Upper lobe of left lung (tissue), 6 donors: ENCODE results near the gene LUZP1. TPM values are rescaled to one million over a fixed set of nuclear protein-coding genes. Genes with fewer than 3 reads are reported as not detected.

Source experiments
- ATAC-seq, 2 donors: fragments of 200-7000 bp; cut with Tn5 transposase; one replicate each; pipeline ENCODE4 v1.9.1; 2022; ENCODE audit warnings: mild to moderate bottlenecking in 2 of 2, moderate library complexity in 2 of 2; ENCODE audit not compliant: low FRiP score in 2 of 2
- DNase-seq, 2 donors: peaks; one replicate each; pipeline ENCODE4 v3.0.0-alpha.2; 2019 to 2020
- H3K27ac ChIP-seq, 4 donors: fragments of 200-600 bp; sonication (generic); one replicate each; pipeline ENCODE4 v1.5.1; 2016 to 2019
- H3K27me3 ChIP-seq, 4 donors: fragments of 200-600 bp; sonication (generic); one replicate each; pipeline ENCODE4 v1.5.1; 2017 to 2019
- H3K36me3 ChIP-seq, 4 donors: fragments of 200-600 bp; sonication (generic); one replicate each; pipeline ENCODE4 v1.5.1; 2016 to 2019
- H3K4me1 ChIP-seq, 4 donors: fragments of 200-600 bp; sonication (generic); one replicate each; pipeline ENCODE4 v1.5.1; 2018 to 2019
- H3K4me3 ChIP-seq, 4 donors: fragments of 200-600 bp; sonication (generic); one replicate each; pipeline ENCODE4 v1.5.1; 2017 to 2019; ENCODE audit warnings: mild to moderate bottlenecking in 2 of 4, moderate library complexity in 1 of 4
- H3K9me3 ChIP-seq, 4 donors: fragments of 200-600 bp; sonication (generic); one replicate each; pipeline ENCODE4 v1.5.1; 2018 to 2019
- CTCF ChIP-seq, 6 experiments: fragments of 450-650 bp in 4 of 6; fragments of 200-600 bp in 2 of 6; sonication (generic) in 2 of 6; IDR thresholded peaks; one replicate each; pipeline ENCODE4 v1.5.1; 2016 to 2019; ENCODE audit warnings: antibody characterized with exemption in 6 of 6
- EP300 ChIP-seq, 4 donors: sonication (generic); formaldehyde crosslinking; IDR thresholded peaks; one replicate each; pipeline ENCODE4 v1.5.1; 2017; ENCODE audit warnings: antibody characterized with exemption in 4 of 4, control low read depth in 2 of 4
- POLR2A ChIP-seq, 4 donors: fragments of 450-650 bp; IDR thresholded peaks; one replicate each; pipeline ENCODE4 v1.5.1; 2016 to 2017; ENCODE audit warnings: antibody characterized with exemption in 4 of 4, mild to moderate bottlenecking in 2 of 4
- POLR2AphosphoS5 ChIP-seq, 2 donors: sonication (generic); formaldehyde crosslinking; IDR thresholded peaks; one replicate each; pipeline ENCODE4 v1.5.1; 2017; ENCODE audit warnings: antibody characterized with exemption in 2 of 2
- WGBS, 2 donors: methylation state at CpG; one replicate each; pipeline ENCODE4 v1.1.5; 2017 to 2018; 5-methylcytosine and 5-hydroxymethylcytosine counted together
- total RNA-seq, 6 donors: library from RNA; depleted of rRNA in 4 of 6; stranded (reverse); fragments of >200 nt in 4 of 6; gene quantifications; one replicate each; pipeline versions ENCODE4 v1.1.0 to v1.2.1, GENCODE V29; 2016 to 2021
- donor health status: DM: no; HTN: no; CAD: no; lungs with moderate emphysema.
- donor health status: DM: no; HTN: yes; CAD: no; lungs with severe emphysema.

LUZP1 gene
- total RNA-seq, 6 donors from 2014 or later, result 12.6 to 33.0 (median 21.2) TPM

GRCh38 chr1:23149114-23149513 is 19.5 kb downstream of the LUZP1 start:
- Histone ChIP-seq H3K9me3 (no peaks in the 10 kb centered on the region), H3K4me3 (no peak overlapping the region), H3K4me1 (peaks cover 0 to 12% (median 11%) of the 10 kb centered on the region in 4 donors), H3K27ac (no peak overlapping the region), H3K27me3 (no peaks in the 10 kb centered on the region), H3K36me3 (no peaks in the 10 kb centered on the region)
- TF ChIP-seq POLR2A (IDR thresholded peaks at IDR 0.05), result no peak
- no peak for TF ChIP-seq EP300 (IDR thresholded peaks at IDR 0.05)
- ATAC-seq (peak in 1 of 2 donors; percentile 38), DNase-seq (no peak)
- 19 to 42% methylated on average over 1 of the region's 1 CpG for WGBS, 2 donors

- Histone ChIP-seq H3K27ac (no peak overlapping the region), H3K9me3 (no peaks in the 10 kb centered on the region), H3K4me3 (no peak overlapping the region), H3K36me3 (no peaks in the 10 kb centered on the region), H3K4me1 (peaks cover 0 to 12% (median 11%) of the 10 kb centered on the region in 4 donors), H3K27me3 (no peaks in the 10 kb centered on the region)
- DNase-seq (no peak), ATAC-seq (no peak)
- TF ChIP-seq CTCF (IDR thresholded peaks at IDR 0.05) (no peak), POLR2A (IDR thresholded peaks at IDR 0.05) (no peak), EP300 (IDR thresholded peaks at IDR 0.05) (no peak)
- WGBS, 2 donors, result 74 to 75% methylated on average over 4 of the region's 4 CpGs
Measured at GRCh38 chr1:23148084-23148483, 20.6 kb downstream of the LUZP1 start.

- no peaks in the 10 kb centered on the region for H3K27me3 ChIP-seq
- WGBS, 2 donors, result 99 to 100% methylated on average over 6 of the region's 6 CpGs
- H3K27ac ChIP-seq, result no peak overlapping the region
- ATAC-seq, result peak; percentile 14 to 47
- no peaks in the 10 kb centered on the region for H3K9me3 ChIP-seq
- H3K4me1 ChIP-seq, result peaks cover 0 to 2% (median 0%) of the 10 kb centered on the region in 4 donors
- no peak for TF ChIP-seq CTCF (IDR thresholded peaks at IDR 0.05)
- TF ChIP-seq POLR2AphosphoS5 (IDR thresholded peaks at IDR 0.05), result no peak
- no peak for TF ChIP-seq EP300 (IDR thresholded peaks at IDR 0.05)
- TF ChIP-seq POLR2A (IDR thresholded peaks at IDR 0.05), result no peak
- DNase-seq, result peak in 1 of 2 donors; percentile 38
- no peaks in the 10 kb centered on the region for H3K36me3 ChIP-seq
- H3K4me3 ChIP-seq, result no peak overlapping the region
Measured at GRCh38 chr1:23140940-23141596, 27.6 kb downstream of the LUZP1 start.

GRCh38 chr1:23135268-23135667 is 33.4 kb downstream of the LUZP1 start:
- Histone ChIP-seq H3K36me3 (no peaks in the 10 kb centered on the region), H3K4me3 (no peak overlapping the region), H3K9me3 (no peaks in the 10 kb centered on the region), H3K4me1 (peaks cover 0 to 2% (median 0%) of the 10 kb centered on the region in 4 donors), H3K27me3 (no peaks in the 10 kb centered on the region), H3K27ac (no peak overlapping the region)
- no peak for TF ChIP-seq CTCF (IDR thresholded peaks at IDR 0.05)
- no peak for TF ChIP-seq POLR2AphosphoS5 (IDR thresholded peaks at IDR 0.05)
- no peak for ATAC-seq
- no peak for DNase-seq
- 94 to 100% methylated on average over 2 of the region's 2 CpGs for WGBS, 2 donors

- Histone ChIP-seq H3K27ac (no peak overlapping the region), H3K4me1 (peaks cover 0 to 2% (median 0%) of the 10 kb centered on the region in 4 donors), H3K36me3 (no peaks in the 10 kb centered on the region), H3K4me3 (no peak overlapping the region), H3K9me3 (no peaks in the 10 kb centered on the region), H3K27me3 (no peaks in the 10 kb centered on the region)
- ATAC-seq (no peak), DNase-seq (no peak)
- 95 to 99% methylated on average over 4 of the region's 4 CpGs for WGBS, 2 donors
- no peak for TF ChIP-seq POLR2AphosphoS5 (IDR thresholded peaks at IDR 0.05)
- TF ChIP-seq POLR2A (IDR thresholded peaks at IDR 0.05), result no peak
- no peak for TF ChIP-seq EP300 (IDR thresholded peaks at IDR 0.05)
Measured at GRCh38 chr1:23134055-23134454, 34.6 kb downstream of the LUZP1 start.

GRCh38 chr1:23133587-23133986 is 35.1 kb downstream of the LUZP1 start:
- no peaks in the 10 kb centered on the region for H3K27me3 ChIP-seq
- H3K36me3 ChIP-seq, result no peaks in the 10 kb centered on the region
- TF ChIP-seq EP300 (IDR thresholded peaks at IDR 0.05), result no peak
- TF ChIP-seq POLR2AphosphoS5 (IDR thresholded peaks at IDR 0.05), result no peak
- H3K4me3 ChIP-seq, result no peak overlapping the region
- ATAC-seq (no peak), DNase-seq (no peak)
- H3K4me1 ChIP-seq, result peaks cover 0 to 2% (median 0%) of the 10 kb centered on the region in 4 donors
- H3K27ac ChIP-seq, result no peak overlapping the region
- no peaks in the 10 kb centered on the region for H3K9me3 ChIP-seq
- 88 to 95% methylated on average over 5 of the region's 5 CpGs for WGBS, 2 donors
